GM12874 (cell line): Measurements from ENCODE around the gene PPFIA1.

Experiments
- TF ChIP-seq, protein P1 (sequence below): IDR thresholded peaks from 2 replicates; pipeline ENCODE4 v1.5.1; 2011; ENCODE audit warnings: low read depth, mild to moderate bottlenecking, control low read depth, low read length, moderate library complexity; ENCODE audit not compliant: insufficient read depth

The PPFIA1 gene

DNA sequence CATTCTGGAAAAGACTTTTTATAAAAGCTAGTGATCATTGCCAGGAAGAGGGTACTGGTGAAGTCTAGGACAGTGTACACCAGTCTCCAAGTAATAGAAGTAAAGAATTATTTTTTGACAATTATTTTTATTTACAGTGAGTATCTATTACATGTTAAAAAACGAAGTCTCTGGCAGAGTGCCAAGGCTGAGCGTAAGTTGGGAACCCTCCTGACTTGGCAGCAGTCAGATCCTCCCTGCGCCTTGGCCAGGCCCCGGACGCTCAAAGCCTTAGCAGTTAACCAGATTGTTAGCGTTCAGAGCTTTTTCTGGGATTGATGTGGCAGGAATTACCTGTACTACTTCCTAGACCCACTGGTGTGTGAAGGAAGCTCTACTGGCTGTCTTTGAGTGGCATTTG is 89.7 kb downstream of the PPFIA1 start:
- TF ChIP-seq, protein P1, sequence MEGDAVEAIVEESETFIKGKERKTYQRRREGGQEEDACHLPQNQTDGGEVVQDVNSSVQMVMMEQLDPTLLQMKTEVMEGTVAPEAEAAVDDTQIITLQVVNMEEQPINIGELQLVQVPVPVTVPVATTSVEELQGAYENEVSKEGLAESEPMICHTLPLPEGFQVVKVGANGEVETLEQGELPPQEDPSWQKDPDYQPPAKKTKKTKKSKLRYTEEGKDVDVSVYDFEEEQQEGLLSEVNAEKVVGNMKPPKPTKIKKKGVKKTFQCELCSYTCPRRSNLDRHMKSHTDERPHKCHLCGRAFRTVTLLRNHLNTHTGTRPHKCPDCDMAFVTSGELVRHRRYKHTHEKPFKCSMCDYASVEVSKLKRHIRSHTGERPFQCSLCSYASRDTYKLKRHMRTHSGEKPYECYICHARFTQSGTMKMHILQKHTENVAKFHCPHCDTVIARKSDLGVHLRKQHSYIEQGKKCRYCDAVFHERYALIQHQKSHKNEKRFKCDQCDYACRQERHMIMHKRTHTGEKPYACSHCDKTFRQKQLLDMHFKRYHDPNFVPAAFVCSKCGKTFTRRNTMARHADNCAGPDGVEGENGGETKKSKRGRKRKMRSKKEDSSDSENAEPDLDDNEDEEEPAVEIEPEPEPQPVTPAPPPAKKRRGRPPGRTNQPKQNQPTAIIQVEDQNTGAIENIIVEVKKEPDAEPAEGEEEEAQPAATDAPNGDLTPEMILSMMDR, result no peak

DNA sequence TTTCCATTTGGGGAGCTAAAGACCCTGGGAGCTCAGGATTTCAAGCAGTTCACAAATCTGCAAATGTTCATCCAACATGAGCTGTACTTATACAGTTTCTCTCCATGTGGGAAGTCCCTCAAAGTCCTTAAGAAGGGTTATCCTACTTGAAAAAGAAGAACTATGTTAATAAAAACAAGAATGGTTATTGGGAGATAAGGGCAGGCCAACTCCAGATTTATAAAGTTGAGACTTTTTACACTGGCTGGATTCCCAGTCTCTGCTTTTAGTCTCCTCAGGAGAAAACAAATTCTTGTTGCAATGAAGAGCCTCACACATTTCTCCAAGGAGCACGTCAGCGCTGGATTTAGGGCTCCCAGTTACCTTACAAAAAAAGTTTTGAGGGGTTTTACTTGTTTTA is 93.7 kb downstream of the PPFIA1 start:
- TF ChIP-seq, protein P1, result no peak

DNA sequence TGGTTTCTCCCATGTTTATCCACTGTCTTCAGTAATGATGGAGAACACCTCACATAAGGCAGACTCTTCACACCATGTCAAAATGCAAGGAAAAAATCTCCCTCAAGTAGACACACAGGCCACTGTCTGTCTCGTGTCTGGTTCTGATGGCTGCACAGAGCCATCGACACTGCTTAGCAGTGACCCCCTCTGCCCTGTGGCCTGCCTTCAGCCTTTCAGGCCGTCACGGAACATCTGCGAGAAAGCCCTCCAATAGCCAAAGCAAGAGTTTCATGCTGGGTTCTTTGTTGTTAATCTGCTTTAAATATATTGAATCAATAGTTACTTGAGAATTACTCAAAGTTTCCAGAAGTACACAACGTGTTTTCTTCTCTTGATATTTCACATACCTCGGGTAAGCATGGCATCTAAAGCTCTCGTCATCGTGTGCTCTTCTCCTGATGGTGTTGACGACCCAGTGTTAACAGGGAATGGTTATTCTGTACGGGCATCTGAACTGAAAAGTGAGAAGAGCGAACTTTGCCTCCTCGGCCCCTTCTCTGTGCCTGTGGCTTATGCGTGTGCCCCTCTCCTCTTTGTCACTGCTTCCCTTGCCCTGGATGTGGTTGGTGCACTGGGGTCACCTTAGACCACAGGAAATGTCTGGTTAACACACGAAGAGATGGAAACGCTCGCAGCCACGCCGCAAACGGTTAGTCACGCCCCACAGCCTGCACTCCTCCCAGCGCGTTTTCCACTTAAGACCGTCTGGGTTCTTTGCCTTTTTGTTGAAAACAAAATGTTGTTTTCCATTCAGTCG is 94.5 kb downstream of the PPFIA1 start:
- TF ChIP-seq, protein P1, result no peak

DNA sequence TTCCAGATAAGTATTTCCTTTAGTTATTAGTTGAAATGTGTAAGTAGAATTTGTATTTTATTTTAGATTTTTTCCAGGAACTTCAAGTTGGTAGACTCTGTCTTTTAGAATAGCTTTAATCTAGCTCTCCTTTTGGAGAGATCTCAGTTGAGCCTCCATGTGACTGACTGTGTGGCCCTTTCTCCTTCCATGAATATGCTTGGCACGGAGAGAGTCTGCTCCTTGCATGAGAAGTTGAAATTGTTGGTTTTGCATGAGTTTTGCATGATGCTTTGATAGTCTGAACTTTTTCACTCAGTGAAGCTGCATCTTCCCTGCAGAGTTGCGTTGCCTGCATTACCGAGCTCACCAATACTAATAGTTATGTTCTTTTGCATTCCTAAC is 95.0 kb downstream of the PPFIA1 start:
- TF ChIP-seq, protein P1, result no peak

DNA sequence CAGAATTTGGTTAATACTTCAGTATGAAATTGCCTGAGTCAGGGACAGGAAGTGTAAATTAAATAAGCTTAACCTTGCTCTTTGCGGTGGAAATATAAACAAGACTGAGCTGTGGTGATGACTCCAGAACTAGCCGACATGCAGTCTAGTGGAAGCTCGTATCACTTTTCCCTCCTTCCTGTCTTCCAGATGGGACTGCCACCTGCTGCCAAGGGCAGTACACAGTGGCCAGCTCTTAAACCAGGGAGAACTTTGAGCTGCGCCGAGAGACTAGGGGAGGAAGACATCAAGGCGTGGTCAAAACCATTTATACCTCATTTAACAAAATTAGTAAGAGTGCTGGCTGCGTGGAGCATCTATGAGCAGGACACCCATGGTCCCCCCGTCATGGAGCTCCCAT is 96.6 kb downstream of the PPFIA1 start:
- TF ChIP-seq, protein P1, result no peak

DNA sequence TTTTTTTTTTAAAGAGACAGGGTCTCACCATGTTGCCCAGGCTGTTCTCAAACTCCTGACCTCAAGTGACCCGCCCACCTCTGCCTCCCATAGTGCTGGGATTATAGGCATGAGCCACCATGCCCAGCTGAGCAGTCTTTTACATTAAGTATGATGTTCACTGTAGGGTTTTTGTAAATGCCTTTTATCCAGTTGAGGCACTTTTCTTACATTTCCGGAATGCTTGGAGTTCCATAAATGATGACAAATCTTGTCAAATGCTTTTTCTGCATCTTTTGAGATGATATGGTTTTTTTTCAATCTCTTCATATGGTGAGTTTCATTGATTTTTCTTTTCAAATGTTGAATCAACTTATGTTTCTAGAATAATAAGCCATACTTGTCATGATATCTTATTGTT is 98.5 kb downstream of the PPFIA1 start:
- TF ChIP-seq, protein P1, result no peak

DNA sequence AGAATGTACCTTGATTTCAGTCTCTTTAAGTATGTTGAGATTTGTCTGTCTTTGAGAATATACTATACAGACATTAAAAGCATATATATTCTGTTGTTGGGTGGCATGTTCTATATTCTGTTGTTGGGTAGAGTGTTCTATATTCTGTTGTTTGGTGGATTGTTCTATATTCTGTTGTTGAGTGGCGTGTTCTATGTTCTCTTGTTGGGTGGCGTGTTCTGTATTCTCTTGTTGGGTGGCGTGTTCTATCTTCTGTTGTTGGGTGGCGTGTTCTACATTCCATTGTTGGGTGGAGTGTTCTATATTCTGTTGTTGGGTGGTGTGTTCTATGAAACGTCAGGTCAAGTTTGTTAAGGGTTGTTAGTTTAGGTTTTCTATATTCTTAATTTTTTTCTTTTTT is 100.8 kb downstream of the PPFIA1 start:
- TF ChIP-seq, protein P1, result no peak
